ENCODE measurements around the gene CDH18.

The CDH18 gene

GRCh38 chr5:19987612-19988361 lies at the start of gene CDH18:
TSS of gene CDH18 (minus strand) at chr5:19988200. CDS start at chr5:19838986, 149,214 bp downstream.
- DNase-seq (ENCODE audit: low read depth) = no peak

GRCh38 chr5:20034717-20035116 lies 46.7 kb upstream of the CDH18 start:
- no peak for DNase-seq (ENCODE audit: low read depth)

GRCh38 chr5:20033881-20034280 lies 45.9 kb upstream of the CDH18 start:
- no peak for DNase-seq (ENCODE audit: low read depth)

GRCh38 chr5:20032896-20033295 lies 44.9 kb upstream of the CDH18 start:
- no peak for DNase-seq (ENCODE audit: low read depth)

- DNase-seq (ENCODE audit: low read depth) = no peak
Observed at GRCh38 chr5:20030125-20030524, 42.1 kb upstream of the CDH18 start.

GRCh38 chr5:20029266-20029665 lies 41.3 kb upstream of the CDH18 start:
- no peak for DNase-seq (ENCODE audit: low read depth)

GRCh38 chr5:20028506-20028905 lies 40.5 kb upstream of the CDH18 start:
- no peak for DNase-seq (ENCODE audit: low read depth)

GRCh38 chr5:20023686-20024180 lies 35.7 kb upstream of the CDH18 start:
- no peak for DNase-seq (ENCODE audit: low read depth)

GRCh38 chr5:20020247-20020646 lies 32.2 kb upstream of the CDH18 start:
- DNase-seq (ENCODE audit: low read depth) = no peak

- no peak for DNase-seq (ENCODE audit: low read depth)
Observed at GRCh38 chr5:20017021-20017420, 29.0 kb upstream of the CDH18 start.

GRCh38 chr5:20000416-20000815 lies 12.4 kb upstream of the CDH18 start:
- DNase-seq (ENCODE audit: low read depth) = no peak

GRCh38 chr5:19988457-19988856 lies 457 bp upstream of the CDH18 start:
- DNase-seq (ENCODE audit: low read depth) = no peak

- DNase-seq (ENCODE audit: low read depth) = no peak
Observed at GRCh38 chr5:19986806-19987205, 1.2 kb downstream of the CDH18 start.

GRCh38 chr5:19986031-19986619 lies 1.9 kb downstream of the CDH18 start:
- DNase-seq (ENCODE audit: low read depth) = no peak

- DNase-seq (ENCODE audit: low read depth) = no peak
Observed at GRCh38 chr5:19978476-19978875, 9.5 kb downstream of the CDH18 start.

GRCh38 chr5:19977099-19977498 lies 10.9 kb downstream of the CDH18 start:
- DNase-seq (ENCODE audit: low read depth) = no peak

- DNase-seq (ENCODE audit: low read depth) = no peak
Observed at GRCh38 chr5:19975795-19976194, 12.2 kb downstream of the CDH18 start.

GRCh38 chr5:19960451-19960850 lies 27.5 kb downstream of the CDH18 start:
- no peak for DNase-seq (ENCODE audit: low read depth)

GRCh38 chr5:19959830-19960384 lies 28.1 kb downstream of the CDH18 start:
- no peak for DNase-seq (ENCODE audit: low read depth)

GRCh38 chr5:19950897-19951296 lies 37.1 kb downstream of the CDH18 start:
- DNase-seq (ENCODE audit: low read depth) = no peak

GRCh38 chr5:19940192-19940591 lies 47.8 kb downstream of the CDH18 start:
- DNase-seq (ENCODE audit: low read depth) = no peak

- DNase-seq (ENCODE audit: low read depth) = no peak
Observed at GRCh38 chr5:19930451-19930850, 57.5 kb downstream of the CDH18 start.

Data from stimulated activated CD4-positive, alpha-beta T cell treated with anti-CD3 and anti-CD28 coated beads, Interleukin-2, amount 100 ng/mL, for 4 hours (primary cell).